GM12865 (cell line): ENCODE results near the gene TLL2.

Experiments used
- DNase-seq: peaks from one replicate; pipeline ENCODE4 v3.0.0; 2010; ENCODE audit warnings: low read depth
- H3K4me3 ChIP-seq: 2 replicates; pipeline ENCODE4 v1.5.1; 2011; ENCODE audit warnings: mild to moderate bottlenecking, low read depth, low read length, control low read depth
- TF ChIP-seq, protein P1 (sequence below): IDR thresholded peaks from 2 replicates; pipeline ENCODE4 v1.5.1; 2011; ENCODE audit warnings: low read length, control low read depth, low read depth, inconsistent platforms; ENCODE audit not compliant: insufficient read depth; ENCODE audit errors: missing control alignments

The TLL2 gene

DNA sequence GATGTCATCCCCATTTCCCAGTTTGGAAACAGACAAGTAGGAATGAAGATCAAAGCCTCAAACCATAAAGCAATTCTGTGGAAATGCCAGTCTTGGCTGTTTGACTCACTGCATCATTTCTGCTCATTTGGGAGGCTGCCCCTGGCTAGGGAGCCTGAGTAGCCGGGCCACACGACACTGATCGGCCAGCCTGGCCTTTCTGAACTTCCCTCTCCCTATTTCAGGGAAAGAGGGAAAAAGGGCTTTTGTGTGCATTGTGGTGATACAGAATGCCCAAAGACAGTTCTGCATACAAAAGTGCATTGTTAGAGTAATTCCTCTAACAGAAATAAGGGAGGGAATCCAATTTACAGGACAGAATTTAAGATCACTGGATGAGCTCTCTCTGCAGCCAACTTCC, 113.3 kb downstream of the TLL2 start:
- TF ChIP-seq, protein P1, sequence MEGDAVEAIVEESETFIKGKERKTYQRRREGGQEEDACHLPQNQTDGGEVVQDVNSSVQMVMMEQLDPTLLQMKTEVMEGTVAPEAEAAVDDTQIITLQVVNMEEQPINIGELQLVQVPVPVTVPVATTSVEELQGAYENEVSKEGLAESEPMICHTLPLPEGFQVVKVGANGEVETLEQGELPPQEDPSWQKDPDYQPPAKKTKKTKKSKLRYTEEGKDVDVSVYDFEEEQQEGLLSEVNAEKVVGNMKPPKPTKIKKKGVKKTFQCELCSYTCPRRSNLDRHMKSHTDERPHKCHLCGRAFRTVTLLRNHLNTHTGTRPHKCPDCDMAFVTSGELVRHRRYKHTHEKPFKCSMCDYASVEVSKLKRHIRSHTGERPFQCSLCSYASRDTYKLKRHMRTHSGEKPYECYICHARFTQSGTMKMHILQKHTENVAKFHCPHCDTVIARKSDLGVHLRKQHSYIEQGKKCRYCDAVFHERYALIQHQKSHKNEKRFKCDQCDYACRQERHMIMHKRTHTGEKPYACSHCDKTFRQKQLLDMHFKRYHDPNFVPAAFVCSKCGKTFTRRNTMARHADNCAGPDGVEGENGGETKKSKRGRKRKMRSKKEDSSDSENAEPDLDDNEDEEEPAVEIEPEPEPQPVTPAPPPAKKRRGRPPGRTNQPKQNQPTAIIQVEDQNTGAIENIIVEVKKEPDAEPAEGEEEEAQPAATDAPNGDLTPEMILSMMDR: no peak
- DNase-seq: no peak
- H3K4me3 ChIP-seq: no peak overlapping the region

DNA sequence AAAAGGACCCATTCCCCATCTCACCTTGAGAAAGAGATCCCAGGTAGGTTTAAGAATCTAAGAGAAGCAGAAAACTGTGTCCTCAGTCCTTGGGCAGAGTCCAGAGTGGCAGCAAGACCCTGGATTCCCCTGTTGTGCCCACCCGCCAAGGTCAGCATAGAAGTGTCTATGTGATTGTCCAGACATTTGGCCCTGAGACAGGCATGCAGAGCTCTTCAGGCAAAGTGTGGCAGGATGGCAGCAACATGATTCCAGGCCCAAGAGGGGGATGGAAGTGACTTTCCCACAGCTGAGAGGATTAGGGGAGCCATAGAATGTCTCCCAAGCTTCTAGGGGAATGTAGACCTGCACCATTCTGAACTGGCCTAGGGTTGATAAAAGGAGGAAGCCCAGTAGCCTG, 115.8 kb downstream of the TLL2 start:
- TF ChIP-seq, protein P1: no peak
- no peak overlapping the region for H3K4me3 ChIP-seq
- DNase-seq: no peak

DNA sequence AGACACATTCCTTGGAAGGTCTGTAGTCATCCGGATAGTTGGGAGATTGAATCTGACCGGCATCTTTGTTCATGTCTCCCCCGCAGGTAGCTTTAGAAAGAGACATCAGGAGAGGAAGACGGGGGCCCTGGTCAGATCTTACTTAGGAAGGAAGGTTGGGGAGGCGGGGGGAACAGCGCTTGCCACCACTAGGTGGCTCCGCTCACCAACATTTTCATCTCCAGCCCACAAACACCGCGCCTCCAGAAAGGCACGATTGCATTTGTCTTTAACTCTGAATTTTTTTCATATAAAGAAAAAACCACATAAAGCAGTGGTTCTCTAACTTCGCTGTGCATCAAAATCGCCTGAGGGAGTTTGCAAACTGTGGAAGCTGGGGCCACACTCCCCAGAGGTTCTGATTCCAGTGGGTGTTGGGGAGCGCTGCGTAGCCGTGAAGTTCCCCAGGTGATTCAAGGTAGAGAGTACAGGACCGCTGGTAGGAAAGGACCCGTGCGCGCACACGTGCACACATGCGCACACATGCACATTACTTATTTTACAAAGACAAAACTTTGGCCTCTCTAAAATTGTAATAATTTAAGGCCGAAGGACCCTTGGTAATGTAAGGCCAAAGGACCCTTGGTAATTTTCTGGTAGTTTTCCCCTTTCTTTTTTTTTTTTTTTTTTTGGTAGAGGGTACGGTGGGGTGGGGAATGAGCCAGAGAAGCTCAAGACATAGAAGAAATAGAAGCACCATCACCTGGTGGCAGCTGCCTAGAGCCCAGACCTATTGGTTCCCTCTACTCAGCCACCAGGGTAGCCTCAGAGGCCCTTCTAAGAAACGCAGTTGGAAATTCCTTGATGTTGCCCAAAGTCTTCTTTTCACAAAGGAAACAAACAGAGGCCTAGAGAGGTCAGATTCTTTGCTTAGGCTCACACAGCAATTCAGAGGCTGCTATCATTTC, 117.5 kb downstream of the TLL2 start:
- DNase-seq: peak; percentile 81
- TF ChIP-seq, protein P1: peak; percentile 89
- no peak overlapping the region for H3K4me3 ChIP-seq

DNA sequence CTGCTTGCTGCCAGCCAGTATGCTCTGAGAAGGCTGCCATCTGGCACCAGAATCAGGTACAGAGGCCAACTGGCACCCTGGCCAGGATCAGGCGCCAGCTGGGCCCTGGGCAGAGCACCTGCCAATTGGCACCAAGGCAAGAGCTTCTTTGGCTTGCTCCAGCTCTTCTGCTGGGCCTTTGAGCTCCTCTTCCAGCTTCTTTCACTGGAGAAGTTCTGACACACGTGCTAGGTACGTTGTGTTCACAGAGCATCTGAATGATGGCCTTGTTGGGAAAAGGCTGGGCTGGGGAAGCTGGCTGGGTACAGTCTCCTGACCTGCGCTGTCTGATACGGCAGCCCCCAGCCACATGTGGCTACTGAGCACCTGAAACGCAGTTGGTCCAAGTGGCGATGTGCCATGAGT, 123.3 kb downstream of the TLL2 start:
- TF ChIP-seq, protein P1: no peak
- DNase-seq: no peak
- no peak overlapping the region for H3K4me3 ChIP-seq

DNA sequence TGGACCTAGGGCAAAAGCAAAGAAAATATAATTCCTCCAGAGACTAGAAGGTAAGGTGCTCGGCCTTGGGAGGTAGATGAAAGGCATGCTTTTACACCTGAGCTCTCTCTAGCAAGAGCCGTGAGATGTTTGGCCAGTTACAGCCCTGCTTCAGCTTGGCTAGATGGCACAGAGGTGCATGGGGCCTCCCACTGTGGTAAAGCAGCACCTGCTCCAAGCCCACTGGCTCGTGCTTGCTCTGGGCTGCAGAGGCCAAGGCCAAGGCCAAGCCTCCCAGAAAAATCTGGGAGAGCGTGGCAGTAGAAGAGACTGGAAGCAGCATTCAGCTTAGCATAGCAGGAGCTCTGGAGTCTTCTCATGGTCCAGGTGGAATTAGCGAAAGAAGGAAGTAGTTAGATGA, 123.9 kb downstream of the TLL2 start:
- no peak for DNase-seq
- TF ChIP-seq, protein P1: no peak
- no peak overlapping the region for H3K4me3 ChIP-seq

DNA sequence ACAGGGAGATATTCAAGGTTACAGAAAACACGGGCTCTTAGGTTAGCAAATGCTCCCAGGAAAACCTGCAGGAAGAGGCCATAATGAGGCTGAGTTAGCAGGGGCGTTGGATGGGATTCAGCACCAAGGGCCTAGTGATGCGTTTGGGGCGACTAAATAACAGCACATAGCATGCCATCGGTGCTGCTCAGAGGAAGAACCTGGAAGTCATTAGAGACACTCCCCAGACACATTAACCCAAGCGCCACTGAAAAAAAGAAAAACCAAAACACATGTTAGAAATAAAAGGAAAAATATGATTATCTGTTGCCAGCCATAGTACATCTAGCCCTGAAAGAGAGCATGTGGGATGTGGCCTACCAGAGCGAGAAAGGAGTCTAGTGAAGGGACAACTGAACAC, 126.1 kb downstream of the TLL2 start:
- no peak for DNase-seq
- TF ChIP-seq, protein P1: no peak
- no peak overlapping the region for H3K4me3 ChIP-seq
